NCI-H524 (cell line): ENCODE results near the gene SERPINB13.
A peak's percentile ranks its signal among the peaks of the same experiment; 100 is the strongest.

Source experiments
- DNase-seq, 2 experiments: peaks; one replicate each; lab custom pipeline; 2025; lab: John Stamatoyannopoulos, UW

Gene SERPINB13, protein sequence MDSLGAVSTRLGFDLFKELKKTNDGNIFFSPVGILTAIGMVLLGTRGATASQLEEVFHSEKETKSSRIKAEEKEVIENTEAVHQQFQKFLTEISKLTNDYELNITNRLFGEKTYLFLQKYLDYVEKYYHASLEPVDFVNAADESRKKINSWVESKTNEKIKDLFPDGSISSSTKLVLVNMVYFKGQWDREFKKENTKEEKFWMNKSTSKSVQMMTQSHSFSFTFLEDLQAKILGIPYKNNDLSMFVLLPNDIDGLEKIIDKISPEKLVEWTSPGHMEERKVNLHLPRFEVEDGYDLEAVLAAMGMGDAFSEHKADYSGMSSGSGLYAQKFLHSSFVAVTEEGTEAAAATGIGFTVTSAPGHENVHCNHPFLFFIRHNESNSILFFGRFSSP

DNA sequence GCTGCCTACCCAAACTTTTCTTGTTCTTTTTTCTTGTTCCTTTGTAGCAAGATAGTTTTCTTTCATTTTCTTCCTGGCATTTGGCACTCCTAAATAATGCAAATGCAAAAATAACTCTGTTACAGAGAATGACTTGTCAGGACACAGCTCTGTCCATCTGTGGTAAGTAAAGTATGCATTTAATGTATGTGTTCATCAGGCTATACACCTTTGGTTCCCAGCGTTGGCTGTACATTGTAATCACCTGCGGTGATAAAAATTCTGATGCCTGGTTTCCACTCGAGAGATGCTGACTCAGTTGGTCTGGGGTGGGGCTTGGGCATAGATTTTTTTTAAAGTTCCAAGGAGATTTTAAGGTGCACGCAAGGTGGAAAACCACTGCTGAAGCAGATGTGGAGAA is at the start of gene SERPINB13:
TSS of gene SERPINB13 (plus strand) at position 378 of the 400 bp plus-strand sequence. CDS start 1,325 bp downstream, outside the sequence.
- DNase-seq = no peak

DNA sequence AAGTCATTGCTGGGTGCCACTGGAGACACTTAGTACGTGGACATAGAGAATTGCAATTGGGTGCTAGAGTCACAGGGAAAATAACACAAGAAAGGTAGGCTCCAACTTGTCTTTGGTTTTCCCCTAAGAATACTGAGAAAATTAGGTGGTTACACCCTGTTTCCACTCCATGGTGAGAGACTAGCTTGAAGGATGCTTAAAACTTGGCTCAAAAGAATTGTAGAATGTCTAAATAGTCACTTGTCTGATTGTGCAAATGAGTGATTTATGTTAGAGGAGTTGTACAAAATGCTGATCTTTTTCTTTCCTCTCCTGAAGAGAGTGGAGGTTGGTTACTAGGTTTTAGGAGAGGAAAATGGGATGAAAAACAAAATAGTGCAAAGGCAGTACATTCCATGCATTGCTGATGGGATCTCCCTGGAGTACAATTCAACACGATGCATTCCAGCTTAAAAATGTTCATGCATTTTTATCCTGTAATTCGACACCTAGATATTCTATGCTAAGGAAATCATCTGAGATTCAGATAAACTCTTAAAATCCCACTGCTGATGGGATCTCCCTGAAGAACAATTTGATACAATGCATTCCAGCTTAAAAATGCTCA is 47.1 kb upstream of the SERPINB13 start:
- peak in 1 of 2 experiments; percentile 8 for DNase-seq

DNA sequence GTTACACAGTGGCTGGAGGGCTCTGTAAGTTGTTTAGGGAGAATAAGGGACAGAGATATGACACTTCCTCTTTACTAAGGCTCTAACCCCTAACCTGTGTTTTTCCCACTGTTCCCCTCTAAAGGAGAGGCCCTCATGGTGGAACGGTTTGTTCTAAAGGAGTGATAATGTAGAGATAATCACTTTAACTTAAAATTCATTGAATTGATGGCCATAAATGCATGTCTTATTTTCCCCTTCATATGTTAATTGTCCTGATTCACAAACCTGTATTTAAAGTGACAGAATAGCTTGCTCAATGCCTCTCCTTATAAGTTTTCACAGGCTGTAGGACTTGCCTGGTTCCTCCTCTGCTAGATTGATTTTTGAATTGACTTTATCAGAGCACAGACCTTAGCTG is 45.1 kb upstream of the SERPINB13 start, which contains the start of gene SERPINB12:
TSS of gene SERPINB12 (plus strand) at position 301 of the 400 bp plus-strand sequence. CDS start 13,791 bp downstream, outside the sequence.
- DNase-seq = no peak

DNA sequence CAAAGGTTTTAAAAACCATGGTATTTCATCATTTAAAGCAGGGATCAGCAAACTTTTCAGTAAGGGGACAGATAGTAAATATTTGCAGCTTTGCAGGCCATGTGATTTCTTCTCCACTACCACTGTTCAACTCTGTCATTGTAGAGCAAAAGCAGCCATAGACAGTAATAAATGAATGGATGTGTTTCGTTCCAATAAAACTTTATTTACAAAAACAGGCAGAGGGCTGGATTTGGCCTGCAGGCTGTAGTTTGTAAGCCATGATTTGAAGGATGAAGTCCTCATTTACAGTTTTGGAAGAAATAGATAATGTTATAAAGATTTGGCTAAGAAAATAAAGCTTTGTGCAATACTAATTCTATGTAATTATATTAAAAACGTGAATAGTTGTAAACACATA is 43.1 kb upstream of the SERPINB13 start:
- DNase-seq = no peak

DNA sequence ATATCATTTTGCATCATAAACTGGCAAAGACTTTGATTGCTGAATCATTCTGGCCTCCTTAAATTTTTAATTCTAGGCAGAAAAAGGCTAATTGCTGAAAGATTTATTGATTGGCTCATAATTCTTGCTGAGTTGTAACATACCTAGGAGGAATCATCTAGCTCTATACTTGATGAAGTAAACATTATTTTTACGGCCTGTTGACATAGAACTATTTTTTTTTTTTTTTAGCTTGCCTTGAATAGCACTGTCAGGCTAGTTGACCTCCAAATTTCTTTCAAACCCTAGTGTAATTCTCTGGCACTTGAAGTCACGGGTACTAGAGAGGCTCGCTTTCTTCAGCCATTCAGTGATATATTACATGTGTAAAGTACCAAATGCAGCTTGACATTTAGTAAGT is 42.1 kb upstream of the SERPINB13 start:
- DNase-seq = no peak

DNA sequence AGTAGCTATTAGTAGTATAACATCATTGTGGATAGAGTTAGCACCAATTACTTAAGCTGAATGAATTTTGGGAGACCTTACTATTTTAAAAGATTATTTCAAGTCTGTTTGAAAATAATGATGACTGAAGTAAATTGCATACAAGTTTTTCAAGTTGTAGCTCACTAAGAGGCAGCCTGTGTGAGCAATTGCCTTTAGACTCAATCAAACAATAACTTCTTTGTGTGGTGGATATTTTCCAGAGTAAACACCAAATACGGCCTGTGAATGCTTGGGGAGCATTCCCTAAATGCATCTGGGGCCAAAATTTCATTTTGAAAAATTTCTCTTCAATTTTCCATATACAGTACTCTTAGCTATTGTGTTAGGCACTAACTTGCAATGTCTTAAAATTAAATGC is 37.1 kb upstream of the SERPINB13 start:
- no peak for DNase-seq

DNA sequence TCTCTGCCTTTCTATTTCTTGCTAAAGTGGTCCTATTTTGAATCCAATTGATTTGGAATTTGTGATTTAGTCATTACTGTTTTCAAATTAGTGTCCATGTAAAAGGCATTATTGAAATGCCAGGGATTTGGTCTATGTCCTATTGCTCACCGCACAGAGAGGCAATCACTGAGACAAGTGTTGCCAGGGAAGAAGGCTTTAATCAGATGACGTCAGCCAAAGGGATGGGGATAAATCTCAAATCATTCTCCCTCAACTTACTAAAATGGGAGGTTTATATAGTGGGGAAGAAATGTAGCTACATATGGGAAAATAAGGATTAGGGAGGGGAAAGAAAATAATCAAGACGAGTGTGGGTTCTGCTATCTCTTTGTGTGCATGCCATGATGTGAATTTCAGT is 35.4 kb upstream of the SERPINB13 start:
- DNase-seq = no peak

DNA sequence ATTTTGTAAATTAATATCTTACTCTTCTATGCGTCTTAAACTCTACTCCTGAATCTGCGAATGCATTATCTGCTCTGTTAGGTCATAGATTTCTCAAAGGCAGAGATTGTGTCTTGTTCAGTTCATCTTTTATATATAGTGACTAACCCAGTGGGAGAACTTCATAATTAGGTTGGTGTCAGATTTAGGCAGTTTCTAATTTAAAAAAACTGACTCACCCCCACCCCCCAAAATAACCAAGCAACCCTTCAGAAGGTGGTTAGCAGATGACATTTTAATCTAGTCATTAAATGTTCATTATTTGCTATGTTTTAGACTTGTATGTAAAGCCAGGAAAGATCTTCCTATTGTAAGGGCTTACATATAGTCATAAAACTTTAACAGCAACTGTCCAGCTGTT is 34.6 kb upstream of the SERPINB13 start:
- no peak for DNase-seq

DNA sequence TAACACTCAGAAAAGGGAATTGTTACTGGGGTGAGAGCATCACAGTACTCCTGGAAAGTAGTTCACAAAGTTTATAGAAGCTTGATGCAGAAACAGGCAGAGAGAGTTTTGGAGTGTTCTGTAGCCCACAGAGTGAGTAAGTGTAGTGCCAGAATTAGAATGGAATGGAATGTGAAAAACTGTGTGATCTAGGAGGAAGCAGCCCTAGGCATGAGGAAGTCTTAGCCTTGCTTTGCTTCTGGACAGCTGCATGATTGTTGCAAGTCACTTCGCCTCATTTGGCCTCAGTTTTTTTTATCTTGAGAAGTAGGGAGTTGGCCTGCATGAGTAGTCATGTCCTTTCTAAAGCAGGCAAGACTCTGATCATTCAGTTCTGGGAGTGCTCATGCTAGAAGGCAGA is 34.1 kb upstream of the SERPINB13 start:
- DNase-seq = no peak

DNA sequence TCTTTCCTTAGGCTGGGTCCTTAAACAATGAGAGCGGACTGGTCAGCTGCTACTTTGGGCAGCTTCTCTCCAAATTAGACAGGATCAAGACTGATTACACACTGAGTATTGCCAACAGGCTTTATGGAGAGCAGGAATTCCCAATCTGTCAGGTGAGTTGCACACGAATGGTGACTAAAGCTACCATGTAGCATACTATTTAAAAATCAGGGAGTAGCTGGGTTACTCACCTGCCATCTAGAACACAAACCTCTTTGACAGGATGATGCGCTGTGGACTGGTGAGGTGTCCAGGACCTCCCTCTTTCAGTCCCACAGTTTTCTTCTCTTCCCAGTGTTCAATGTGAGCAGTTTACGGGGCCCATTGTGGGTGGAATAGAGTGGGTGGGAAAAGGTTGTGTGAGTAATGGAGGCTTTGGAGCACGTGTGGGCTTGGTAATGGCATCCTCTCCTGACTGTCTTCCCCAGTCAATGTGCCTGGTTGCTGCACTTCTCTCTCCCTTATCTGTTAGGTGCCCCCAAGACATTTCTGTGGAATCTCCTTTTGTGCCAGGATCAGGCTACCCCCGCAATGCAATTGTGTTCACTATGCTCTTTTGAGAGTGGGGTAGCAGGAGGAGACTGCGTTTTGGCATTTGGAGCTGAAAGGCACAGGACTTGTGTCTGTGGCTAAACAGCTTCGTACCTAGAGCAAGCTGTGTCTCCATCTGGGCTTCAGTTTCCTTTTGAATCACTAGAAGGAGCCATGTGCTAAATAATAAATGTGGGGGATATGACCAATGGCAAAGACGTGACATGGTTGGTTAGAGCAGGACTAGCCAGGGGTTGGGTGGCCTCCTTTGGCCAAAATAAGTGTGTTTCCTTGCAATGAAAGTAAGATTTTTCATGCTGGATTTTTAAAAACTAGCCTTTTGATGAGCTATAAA is 27.3 kb upstream of the SERPINB13 start:
- no peak for DNase-seq

DNA sequence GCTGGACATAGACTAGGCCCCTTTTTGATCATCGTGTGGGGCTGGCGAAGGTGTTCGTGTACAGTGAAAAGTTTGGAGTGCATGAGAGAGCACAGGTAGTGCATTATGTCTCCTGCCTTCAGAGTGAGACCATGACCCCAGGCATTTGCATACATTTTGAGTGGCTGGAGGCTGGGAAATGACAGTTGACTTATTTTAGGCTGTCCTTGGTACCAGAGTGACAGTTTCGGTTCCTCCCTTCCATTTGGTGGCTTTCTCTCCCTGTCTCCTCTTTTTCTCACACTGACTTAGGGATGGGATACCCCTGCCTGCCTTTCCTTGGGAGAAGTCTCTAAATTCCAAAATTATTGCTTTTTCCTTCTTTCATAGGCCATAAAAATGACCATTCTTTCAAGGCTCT is 24.9 kb upstream of the SERPINB13 start:
- no peak for DNase-seq

DNA sequence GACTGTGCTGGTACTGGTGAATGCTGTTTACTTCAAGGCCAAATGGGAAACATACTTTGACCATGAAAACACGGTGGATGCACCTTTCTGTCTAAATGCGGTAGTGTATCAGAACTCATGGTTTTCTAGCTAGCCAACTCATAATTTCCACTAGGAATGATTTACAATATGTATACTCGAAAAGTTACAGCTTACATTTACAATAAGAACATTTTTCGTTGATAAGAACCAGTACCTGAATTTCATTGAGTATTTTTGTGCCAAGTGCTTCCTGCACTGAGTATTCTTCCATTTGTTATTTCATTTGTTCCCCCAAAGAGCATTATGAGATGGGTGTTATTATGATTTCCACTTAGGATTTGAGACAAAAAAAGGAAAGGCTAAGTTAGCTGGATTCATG is 23.1 kb upstream of the SERPINB13 start:
- DNase-seq = no peak

DNA sequence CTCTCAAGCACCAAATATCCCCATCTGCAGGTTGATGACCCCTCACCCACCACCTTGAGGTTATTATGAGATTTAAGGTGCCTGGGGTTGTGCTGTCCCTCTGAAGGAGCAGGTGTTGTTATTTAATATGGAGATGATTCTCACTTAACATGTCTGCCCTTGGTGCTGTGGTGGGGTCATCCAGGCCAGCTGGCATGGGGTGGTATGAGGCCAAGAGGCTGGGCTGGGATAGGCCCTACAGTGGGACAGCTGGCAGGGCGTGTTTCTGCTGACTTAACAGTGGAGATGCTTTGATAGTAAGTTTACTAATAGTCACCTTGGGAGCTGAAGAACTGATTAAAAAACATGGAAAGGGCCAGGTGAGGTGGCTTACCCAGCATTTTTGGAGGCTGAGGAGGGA is 22.6 kb upstream of the SERPINB13 start:
- peak in 1 of 2 experiments; percentile 21 for DNase-seq

DNA sequence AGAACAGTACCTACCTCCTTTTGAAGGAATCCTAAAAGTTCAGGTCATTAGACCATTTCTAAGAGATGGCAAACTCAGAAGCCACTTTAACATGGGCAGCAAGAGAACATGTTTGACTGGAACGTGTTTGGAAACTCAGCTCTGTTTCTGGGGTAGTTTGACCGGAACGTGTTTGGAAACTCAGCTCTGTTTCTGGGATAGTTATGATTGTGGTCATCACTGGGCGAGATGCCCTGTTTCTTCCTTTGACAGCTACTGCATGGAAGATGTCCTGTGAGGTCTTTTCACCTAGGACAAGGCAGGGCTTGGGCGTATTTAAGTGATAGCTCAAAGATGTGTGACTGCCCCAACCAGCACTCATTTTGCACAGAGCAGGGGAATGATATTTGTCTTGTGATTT is 19.9 kb upstream of the SERPINB13 start:
- no peak for DNase-seq

DNA sequence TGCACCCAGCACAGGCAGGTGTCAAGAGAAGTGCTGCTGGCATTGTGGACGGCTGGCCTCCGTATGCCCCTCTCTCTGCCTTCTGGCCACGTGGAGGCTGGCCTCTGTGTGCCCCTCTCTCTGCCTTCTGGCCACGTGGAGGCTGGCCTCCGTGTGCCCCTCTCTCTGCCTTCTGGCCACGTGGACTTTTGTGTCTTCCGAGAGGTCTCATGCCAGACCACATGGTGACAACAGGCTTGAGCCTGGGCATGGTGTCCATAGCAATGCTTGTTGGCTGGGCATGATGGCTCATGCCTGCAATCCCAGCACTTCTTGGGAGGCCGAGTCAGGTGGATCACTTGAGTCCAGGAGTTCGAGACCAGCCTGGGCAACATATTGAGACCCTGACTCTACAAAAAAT is 19.3 kb upstream of the SERPINB13 start:
- DNase-seq = no peak

DNA sequence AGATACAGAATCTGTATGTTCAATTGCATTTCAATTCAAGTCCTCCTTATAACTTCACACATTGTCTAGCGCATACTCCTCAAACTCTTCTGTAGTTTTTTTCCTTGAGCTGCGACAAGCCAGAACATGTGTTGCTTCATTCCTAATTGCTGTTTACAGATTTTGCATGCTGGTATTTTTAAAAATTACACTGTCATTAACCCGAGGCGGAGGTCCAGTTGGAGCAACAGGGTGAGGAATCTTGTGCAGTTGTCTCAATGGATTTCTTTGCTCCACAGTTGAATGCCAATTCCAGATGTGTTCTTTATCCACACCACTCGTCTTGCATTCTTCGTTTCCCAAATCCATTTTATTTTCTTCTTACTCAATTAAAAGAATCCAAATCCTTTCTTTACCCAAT is 16.4 kb upstream of the SERPINB13 start:
- no peak for DNase-seq

DNA sequence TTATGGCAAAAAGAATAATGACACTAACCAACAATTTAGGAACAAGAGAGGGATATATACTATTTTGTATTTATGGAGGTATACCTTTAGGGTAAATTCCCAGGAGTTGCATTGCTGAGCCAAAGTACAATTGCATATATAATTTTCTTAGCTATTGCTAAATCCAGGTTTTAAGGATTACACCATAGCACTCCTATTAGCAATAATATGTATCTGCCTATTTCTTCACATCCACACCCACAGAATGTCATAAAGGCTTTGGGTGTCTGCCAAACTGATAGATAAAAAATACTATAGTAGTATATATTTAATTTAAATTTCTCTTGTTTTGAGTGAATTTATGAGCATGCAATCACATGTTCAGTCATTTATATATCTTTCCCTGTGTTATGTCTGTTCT is 11.5 kb upstream of the SERPINB13 start:
- DNase-seq = no peak

DNA sequence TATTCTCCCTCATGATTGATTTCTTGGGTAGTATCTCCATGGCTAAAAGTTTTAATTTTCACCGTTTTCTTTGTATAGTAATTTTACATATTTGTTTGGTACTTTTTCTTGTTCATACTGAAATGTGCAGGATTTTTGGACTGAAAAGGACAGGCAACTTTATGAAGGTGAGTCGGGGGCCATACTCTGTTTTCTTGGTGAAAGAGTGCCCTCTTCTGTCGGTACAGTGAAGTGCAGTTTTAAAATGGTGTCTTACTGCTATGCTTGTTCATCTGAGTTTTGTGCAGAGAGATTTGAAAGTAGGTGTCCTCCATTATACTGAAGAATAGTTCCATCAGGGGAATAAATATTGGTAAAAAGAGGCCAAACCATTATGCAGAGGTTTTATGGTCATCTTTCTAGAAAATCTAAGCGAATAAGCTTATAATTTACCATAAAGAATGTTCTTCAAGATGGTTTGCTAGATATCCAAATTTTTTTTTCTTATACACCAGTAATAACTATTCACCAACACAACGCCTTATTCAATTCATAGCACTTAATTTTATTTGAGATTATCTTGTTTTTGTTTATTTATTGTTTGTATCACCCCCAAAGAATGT is 8.7 kb upstream of the SERPINB13 start:
- DNase-seq = peak; percentile 23 to 59

DNA sequence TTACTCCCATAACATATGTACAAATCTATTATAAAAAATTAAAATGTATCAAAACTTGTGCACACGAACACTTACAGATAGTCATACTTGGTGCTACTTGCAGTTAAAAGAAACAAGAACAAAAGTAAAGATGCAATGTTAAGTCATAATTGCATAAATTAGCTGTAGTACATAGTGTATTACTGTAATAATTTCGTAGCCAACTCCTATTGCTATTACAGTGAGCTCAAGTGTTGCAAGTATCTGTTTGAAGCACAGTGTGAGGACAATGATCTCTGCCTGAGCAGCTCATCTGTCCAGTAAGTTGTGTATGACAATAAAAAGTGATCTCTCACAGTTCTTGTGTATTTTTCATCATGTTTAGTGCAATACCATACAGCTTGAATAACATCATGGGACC is 7.5 kb upstream of the SERPINB13 start:
- no peak for DNase-seq

DNA sequence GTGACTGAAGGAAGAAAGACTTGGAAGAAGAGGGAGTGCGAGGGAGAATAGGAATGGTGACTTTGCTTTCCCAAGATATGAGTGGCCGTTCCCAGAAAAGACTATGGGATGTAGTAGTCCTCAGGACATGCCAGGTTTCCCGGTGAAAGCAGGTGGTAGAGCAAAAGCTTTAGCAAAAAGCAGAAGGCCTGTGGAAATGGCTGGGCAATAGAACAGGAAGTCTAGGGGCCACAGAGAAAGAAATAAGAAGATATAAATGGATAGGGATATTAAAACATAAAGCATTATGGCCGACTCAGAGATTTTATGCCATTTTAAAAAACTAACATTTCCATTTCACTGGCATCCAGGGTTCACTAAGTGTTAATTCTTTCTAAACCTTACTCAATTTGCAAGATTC is 1.2 kb upstream of the SERPINB13 start:
- no peak for DNase-seq

DNA sequence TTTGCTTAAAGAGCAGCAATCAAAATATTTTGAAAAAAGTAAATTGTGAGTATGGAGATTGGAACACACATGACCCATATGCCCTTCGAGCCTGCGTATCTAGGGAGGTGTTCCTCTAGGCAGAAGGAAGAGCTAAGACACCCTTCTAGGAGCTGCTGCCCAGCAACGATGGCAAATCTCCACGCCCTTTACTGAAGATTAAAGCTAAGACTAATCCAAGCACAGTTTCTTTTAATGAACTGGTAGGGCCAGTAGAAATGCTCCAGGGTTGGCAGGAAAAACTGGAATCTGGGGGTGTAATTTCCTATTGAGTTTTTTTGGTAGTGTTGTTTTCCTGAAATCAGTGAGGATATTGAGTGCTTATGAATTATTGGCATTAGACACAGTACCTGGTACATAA is 712 bp upstream of the SERPINB13 start:
- DNase-seq = peak in 1 of 2 experiments; percentile 2

DNA sequence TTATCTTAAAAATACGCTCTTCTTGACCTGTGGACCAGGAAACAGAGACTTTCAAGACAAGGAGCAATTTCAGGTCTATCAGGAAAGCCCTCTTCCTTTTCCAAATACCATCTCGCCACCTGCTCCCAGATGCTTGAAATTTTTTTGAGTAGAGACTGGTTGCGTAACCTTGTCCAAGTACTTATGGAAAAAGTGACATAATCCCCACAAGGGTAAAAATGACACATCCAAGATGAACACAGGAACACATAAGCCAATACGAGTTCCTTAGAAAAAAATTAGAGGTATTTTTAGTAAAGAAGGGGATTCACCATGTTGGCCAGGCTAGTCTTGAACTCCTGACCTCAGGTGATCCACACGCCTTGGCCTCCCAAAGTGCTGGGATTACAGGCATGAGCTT is 1.8 kb downstream of the SERPINB13 start:
- DNase-seq = peak; percentile 26 to 65
